GM15510 (cell line): ENCODE data around the gene MAGI2.

Source experiments
- POLR2A ChIP-seq: IDR thresholded peaks from 3 replicates; pipeline ENCODE4 v1.6.1; 2011; ENCODE audit warnings: borderline replicate concordance; ENCODE audit not compliant: insufficient read length; ENCODE audit errors: extremely low read depth

The MAGI2 gene

GRCh38 chr7:79064187-79064823 lies 389.2 kb downstream of the MAGI2 start:
- TF ChIP-seq POLR2A = no peak

GRCh38 chr7:79063019-79063698 lies 390.3 kb downstream of the MAGI2 start:
- no peak for TF ChIP-seq POLR2A

- no peak for TF ChIP-seq POLR2A
These were observed 393.0 kb downstream of the MAGI2 start for GRCh38 chr7:79060498-79060897.

- no peak for TF ChIP-seq POLR2A
These were observed 397.6 kb downstream of the MAGI2 start for GRCh38 chr7:79055722-79056415.

DNA sequence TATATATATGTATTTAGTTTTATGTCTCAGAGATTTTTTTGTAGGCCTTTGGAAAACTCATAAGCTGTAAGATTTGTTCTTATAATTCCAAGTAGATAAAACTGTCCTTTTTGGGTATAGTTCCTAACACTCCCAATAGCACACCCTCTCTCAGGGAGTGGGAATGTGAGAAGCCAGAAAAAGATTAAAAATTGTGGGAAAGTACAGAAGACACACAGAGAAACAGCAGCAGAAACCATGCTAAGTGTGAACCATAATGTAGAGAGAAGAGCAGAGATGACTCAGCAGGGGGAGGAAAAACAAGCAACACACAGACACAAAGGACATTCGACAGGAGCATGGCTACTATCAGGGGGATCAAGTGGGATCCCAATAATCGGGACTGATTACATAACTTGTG lies 401.6 kb downstream of the MAGI2 start:
- no peak for TF ChIP-seq POLR2A

DNA sequence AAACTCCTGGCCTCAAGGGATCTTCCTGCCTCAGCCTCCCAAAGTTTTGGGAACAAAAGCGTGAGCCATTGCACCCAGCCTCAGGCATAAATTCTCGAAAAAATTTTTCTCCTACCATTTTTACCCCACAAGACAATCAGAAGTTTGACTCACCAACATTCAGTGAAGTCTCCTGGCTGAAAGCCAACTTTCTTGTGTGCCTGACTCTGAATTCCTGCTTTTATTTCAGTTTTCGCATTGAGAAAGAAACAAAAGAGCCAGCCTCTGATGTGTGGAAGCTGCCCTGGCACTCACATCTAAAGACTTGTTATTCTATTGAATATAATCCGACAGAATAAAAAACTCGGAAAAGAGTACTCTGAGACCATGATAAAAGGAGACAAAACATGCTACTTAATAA lies 402.9 kb downstream of the MAGI2 start:
- no peak for TF ChIP-seq POLR2A

- no peak for TF ChIP-seq POLR2A
These were observed 407.4 kb downstream of the MAGI2 start for GRCh38 chr7:79046061-79046460.

GRCh38 chr7:79037001-79037400 lies 416.5 kb downstream of the MAGI2 start:
- no peak for TF ChIP-seq POLR2A

DNA sequence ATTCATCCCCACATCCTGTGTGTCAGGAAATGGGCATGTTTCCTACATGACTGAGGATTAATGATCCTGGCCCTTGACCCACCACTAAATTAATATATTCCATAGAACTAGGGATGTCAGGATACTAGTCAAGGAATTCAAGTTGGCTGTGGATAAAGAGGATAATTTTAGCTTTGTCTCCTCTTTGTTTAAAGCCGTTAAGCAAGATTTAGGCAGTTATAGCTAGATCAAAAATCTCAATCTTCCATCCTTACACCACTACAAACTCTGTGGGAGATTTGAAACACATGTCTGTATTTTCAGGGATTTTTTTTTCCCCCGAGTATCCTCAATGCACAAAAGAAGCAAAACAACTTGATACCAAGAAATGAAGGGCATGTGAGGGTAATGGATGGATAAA lies 417.1 kb downstream of the MAGI2 start:
- TF ChIP-seq POLR2A = no peak

GRCh38 chr7:79035858-79036257 lies 417.6 kb downstream of the MAGI2 start:
- TF ChIP-seq POLR2A = no peak

DNA sequence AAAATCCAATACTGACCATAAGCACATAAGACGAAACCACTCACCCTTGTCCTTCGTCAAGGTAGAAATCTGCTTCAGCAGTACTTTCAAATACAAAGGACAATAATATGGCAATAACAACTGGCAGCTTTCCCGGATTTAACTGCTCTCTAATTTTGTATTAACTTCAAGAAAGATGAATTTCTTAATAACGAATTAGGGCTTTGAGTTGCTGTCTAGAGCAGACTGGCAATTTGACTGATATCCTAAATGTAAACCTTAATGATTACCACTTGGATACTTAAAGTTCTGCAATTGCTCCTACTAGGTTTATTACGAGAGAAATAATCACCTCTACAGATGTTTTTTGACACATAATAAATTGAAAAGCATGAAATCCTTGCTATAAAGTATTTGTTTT lies 418.7 kb downstream of the MAGI2 start:
- no peak for TF ChIP-seq POLR2A

- no peak for TF ChIP-seq POLR2A
These were observed 441.5 kb downstream of the MAGI2 start for GRCh38 chr7:79011921-79012320.

- no peak for TF ChIP-seq POLR2A
These were observed 443.8 kb downstream of the MAGI2 start for GRCh38 chr7:79009647-79010046.

GRCh38 chr7:79008786-79009185 lies 444.7 kb downstream of the MAGI2 start:
- TF ChIP-seq POLR2A = no peak

- TF ChIP-seq POLR2A = no peak
These were observed 457.5 kb downstream of the MAGI2 start for GRCh38 chr7:78996013-78996412.

- TF ChIP-seq POLR2A = no peak
These were observed 460.1 kb downstream of the MAGI2 start for GRCh38 chr7:78993341-78993740.
